ENCODE data around the gene E4F1.
A peak's percentile ranks its signal among the peaks of the same experiment; 100 is the strongest.

The E4F1 gene

DNA sequence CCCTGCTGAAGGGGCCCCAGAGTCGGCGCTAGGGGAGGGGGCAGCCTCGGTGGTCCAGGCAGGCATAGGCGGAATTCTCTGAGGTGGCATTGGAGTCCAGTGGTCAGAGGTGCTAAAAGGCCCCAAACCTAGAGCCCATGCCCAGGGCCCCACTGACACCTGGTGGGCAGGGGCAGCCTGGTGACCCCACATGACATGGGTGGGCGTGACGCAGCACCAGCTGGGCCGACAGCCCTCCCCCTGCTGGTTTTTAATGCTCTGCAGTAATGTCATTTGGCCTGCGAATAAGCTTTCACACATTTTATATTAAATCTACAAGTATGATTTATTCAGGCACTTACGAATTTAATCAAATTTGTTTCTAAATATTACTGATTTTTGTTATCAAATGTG, 46.7 kb downstream of the E4F1 start:
- Histone ChIP-seq H3K36me3 (ENCODE audit: insufficient read depth, low read length) (peaks cover 18% of the 10 kb centered on the region), H3K4me1 (ENCODE audit: insufficient read depth, low read length) (peaks cover 34% of the 10 kb centered on the region), H4K20me1 (ENCODE audit: insufficient read depth, low read length) (peaks cover 49% of the 10 kb centered on the region), H2AFZ (ENCODE audit: low read depth, low read length) (no peak overlapping the region), H3K9ac (ENCODE audit: low read depth, low read length) (peak overlapping the region; percentile 91; the same call in 1 of the 2 replicates), H3K27me3 (ENCODE audit: insufficient read depth, low read length, poor library complexity) (no peaks in the 10 kb centered on the region), H3K4me3 (ENCODE audit: low read depth in 1 of 2, low read length in 2 of 2) (peak overlapping the region in 1 of 2 experiments; percentile 85; a peak in 1 of 4 replicates), H3K9me3 (ENCODE audit: insufficient read depth, low read length, severe bottlenecking) (no peaks in the 10 kb centered on the region), H3K4me2 (ENCODE audit: insufficient read depth, low read length) (peak overlapping the region; percentile 79), H3K27ac (ENCODE audit: low read length) (no peak overlapping the region), H3K79me2 (ENCODE audit: insufficient read depth, low read length) (peaks cover 45% of the 10 kb centered on the region)
- DNase-seq (no peak), ATAC-seq (ENCODE audit: insufficient read depth, low read depth) (no peak)
- TF ChIP-seq, protein P1, sequence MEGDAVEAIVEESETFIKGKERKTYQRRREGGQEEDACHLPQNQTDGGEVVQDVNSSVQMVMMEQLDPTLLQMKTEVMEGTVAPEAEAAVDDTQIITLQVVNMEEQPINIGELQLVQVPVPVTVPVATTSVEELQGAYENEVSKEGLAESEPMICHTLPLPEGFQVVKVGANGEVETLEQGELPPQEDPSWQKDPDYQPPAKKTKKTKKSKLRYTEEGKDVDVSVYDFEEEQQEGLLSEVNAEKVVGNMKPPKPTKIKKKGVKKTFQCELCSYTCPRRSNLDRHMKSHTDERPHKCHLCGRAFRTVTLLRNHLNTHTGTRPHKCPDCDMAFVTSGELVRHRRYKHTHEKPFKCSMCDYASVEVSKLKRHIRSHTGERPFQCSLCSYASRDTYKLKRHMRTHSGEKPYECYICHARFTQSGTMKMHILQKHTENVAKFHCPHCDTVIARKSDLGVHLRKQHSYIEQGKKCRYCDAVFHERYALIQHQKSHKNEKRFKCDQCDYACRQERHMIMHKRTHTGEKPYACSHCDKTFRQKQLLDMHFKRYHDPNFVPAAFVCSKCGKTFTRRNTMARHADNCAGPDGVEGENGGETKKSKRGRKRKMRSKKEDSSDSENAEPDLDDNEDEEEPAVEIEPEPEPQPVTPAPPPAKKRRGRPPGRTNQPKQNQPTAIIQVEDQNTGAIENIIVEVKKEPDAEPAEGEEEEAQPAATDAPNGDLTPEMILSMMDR (IDR thresholded peaks at IDR 0.05; ENCODE audit: borderline replicate concordance, extremely low read depth, low read length, poor library complexity, severe bottlenecking): peak; percentile 6
- no peak for TF ChIP-seq EZH2 (IDR thresholded peaks at IDR 0.05; ENCODE audit: borderline replicate concordance, low read depth, low read length, severe bottlenecking)

GRCh38 chr16:2270588-2271470, 47.4 kb downstream of the E4F1 start:
- Histone ChIP-seq H3K4me1 (ENCODE audit: insufficient read depth, low read length) (peaks cover 27% of the 10 kb centered on the region), H3K9me3 (ENCODE audit: insufficient read depth, low read length, severe bottlenecking) (no peaks in the 10 kb centered on the region), H3K27me3 (ENCODE audit: insufficient read depth, low read length, poor library complexity) (no peaks in the 10 kb centered on the region), H3K36me3 (ENCODE audit: insufficient read depth, low read length) (peaks cover 11% of the 10 kb centered on the region), H3K4me3 (ENCODE audit: low read depth in 1 of 2, low read length in 2 of 2) (no peak overlapping the region), H3K27ac (ENCODE audit: low read length) (no peak overlapping the region), H3K79me2 (ENCODE audit: insufficient read depth, low read length) (peaks cover 38% of the 10 kb centered on the region), H3K9ac (ENCODE audit: low read depth, low read length) (no peak overlapping the region), H3K4me2 (ENCODE audit: insufficient read depth, low read length) (peak overlapping the region; percentile 79; the same call in 1 of the 2 replicates), H4K20me1 (ENCODE audit: insufficient read depth, low read length) (peaks cover 41% of the 10 kb centered on the region), H2AFZ (ENCODE audit: low read depth, low read length) (no peak overlapping the region)
- ATAC-seq (ENCODE audit: insufficient read depth, low read depth): no peak
- no peak for DNase-seq
- TF ChIP-seq EZH2 (IDR thresholded peaks at IDR 0.05; ENCODE audit: borderline replicate concordance, low read depth, low read length, severe bottlenecking): no peak
- TF ChIP-seq, protein P1 (IDR thresholded peaks at IDR 0.05; ENCODE audit: borderline replicate concordance, extremely low read depth, low read length, poor library complexity, severe bottlenecking): no peak

- ATAC-seq (ENCODE audit: insufficient read depth, low read depth) (no peak), DNase-seq (no peak)
- Histone ChIP-seq H4K20me1 (ENCODE audit: insufficient read depth, low read length) (peaks cover 32% of the 10 kb centered on the region), H3K27me3 (ENCODE audit: insufficient read depth, low read length, poor library complexity) (no peaks in the 10 kb centered on the region), H3K9ac (ENCODE audit: low read depth, low read length) (no peak overlapping the region), H2AFZ (ENCODE audit: low read depth, low read length) (no peak overlapping the region), H3K4me1 (ENCODE audit: insufficient read depth, low read length) (peaks cover 17% of the 10 kb centered on the region), H3K4me3 (ENCODE audit: low read depth in 1 of 2, low read length in 2 of 2) (no peak overlapping the region), H3K36me3 (ENCODE audit: insufficient read depth, low read length) (peaks cover under 1% of the 10 kb centered on the region; the same call in 1 of the 2 replicates), H3K79me2 (ENCODE audit: insufficient read depth, low read length) (peaks cover 26% of the 10 kb centered on the region), H3K4me2 (ENCODE audit: insufficient read depth, low read length) (no peak overlapping the region), H3K9me3 (ENCODE audit: insufficient read depth, low read length, severe bottlenecking) (no peaks in the 10 kb centered on the region), H3K27ac (ENCODE audit: low read length) (no peak overlapping the region)
- TF ChIP-seq, protein P1 (IDR thresholded peaks at IDR 0.05; ENCODE audit: borderline replicate concordance, extremely low read depth, low read length, poor library complexity, severe bottlenecking): no peak
- no peak for TF ChIP-seq EZH2 (IDR thresholded peaks at IDR 0.05; ENCODE audit: borderline replicate concordance, low read depth, low read length, severe bottlenecking)
These were observed 48.6 kb downstream of the E4F1 start for GRCh38 chr16:2271848-2272461.
